ENCODE measurements around the gene ZNF460.

Gene ZNF460

DNA sequence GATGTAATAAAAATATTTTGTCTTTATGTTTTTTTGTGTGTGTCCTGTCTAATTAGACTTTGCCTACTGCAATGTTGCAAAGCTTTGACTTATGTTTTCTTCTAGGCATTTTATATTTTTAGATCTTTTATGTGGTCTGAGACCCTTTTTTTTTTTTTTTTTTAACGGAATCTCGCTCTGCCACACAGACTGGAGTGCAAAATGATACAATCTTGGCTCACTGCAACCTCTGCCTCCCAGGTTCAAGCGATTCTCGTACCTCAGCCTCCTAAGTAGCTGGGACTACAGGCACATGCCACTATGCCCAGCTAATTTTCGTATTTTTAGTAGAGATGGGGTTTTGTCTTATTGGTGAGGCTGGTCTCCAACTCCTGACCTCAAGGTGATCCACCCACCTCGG is 62.3 kb downstream of the ZNF460 start:
- no peak for DNase-seq (ENCODE audit: extremely low read depth, low read depth)

More for the DNA sequence above, 62.3 kb downstream of the ZNF460 start:
- TF ChIP-seq, protein P1, sequence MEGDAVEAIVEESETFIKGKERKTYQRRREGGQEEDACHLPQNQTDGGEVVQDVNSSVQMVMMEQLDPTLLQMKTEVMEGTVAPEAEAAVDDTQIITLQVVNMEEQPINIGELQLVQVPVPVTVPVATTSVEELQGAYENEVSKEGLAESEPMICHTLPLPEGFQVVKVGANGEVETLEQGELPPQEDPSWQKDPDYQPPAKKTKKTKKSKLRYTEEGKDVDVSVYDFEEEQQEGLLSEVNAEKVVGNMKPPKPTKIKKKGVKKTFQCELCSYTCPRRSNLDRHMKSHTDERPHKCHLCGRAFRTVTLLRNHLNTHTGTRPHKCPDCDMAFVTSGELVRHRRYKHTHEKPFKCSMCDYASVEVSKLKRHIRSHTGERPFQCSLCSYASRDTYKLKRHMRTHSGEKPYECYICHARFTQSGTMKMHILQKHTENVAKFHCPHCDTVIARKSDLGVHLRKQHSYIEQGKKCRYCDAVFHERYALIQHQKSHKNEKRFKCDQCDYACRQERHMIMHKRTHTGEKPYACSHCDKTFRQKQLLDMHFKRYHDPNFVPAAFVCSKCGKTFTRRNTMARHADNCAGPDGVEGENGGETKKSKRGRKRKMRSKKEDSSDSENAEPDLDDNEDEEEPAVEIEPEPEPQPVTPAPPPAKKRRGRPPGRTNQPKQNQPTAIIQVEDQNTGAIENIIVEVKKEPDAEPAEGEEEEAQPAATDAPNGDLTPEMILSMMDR (IDR thresholded peaks at IDR 0.05; ENCODE audit: low read depth, low read length): no peak

Measured in AG09319 (cell line).